ENCODE measurements around the gene DNAJB7.
"Not testable (repeated sequence)": the region's sequence is repeated elsewhere in the genome, so short reads cannot be mapped to it uniquely, and the experiment has no call there.

Gene DNAJB7

DNA sequence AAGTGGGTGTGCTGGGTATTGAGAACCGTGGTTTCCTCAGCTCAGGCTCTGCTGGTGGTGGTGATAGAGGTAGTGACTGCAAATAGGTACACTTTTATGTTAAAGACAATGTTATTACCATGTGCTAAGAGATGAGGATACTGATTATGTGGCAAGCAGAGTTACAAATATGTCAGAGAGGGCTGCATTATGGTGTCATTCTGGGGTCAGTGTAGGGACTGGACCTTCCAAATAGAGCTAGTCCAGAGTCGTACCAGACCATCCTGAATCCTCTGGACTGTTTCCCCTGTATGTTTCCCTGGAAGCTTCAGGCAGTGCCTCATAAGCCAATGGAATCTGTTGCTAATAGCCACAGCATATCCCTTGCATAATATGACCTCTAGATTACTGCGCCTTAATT lies at the start of gene DNAJB7:
Gene DNAJB7 (minus strand): TSS at position 101 of the 400 bp plus-strand sequence. CDS start 119 bp downstream, outside the sequence.
- no peak for DNase-seq (ENCODE audit: low read depth, low spot score)
- H3K27ac ChIP-seq, result no peak within 1 kb of the TSS

DNA sequence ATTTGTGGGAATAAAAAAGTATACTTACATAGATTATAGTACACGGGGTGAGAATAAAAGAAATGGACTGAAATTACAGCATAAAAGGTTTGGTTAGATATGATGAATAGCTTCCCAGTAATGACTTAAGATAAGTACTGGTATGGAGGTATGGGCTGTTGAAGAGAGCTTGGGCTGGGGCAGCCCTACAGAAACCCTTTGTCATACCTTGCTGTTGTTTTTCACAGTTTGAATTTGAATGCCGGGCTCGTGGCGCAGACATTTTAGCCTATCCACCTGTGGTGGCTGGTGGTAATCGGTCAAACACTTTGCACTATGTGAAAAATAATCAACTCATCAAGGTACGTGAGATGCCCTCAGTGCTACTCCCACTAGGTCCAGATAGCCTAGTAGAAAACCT lies 47.0 kb upstream of the DNAJB7 start:
- DNase-seq (ENCODE audit: low read depth, low spot score), result no peak
- no peak overlapping the region for H3K27ac ChIP-seq

- no peak for DNase-seq (ENCODE audit: low read depth, low spot score)
- no peak overlapping the region for H3K27ac ChIP-seq
Observed at GRCh38 chr22:40904101-40904500, 42.2 kb upstream of the DNAJB7 start.

GRCh38 chr22:40898850-40899357 lies 37.0 kb upstream of the DNAJB7 start:
- no peak overlapping the region for H3K27ac ChIP-seq

DNA sequence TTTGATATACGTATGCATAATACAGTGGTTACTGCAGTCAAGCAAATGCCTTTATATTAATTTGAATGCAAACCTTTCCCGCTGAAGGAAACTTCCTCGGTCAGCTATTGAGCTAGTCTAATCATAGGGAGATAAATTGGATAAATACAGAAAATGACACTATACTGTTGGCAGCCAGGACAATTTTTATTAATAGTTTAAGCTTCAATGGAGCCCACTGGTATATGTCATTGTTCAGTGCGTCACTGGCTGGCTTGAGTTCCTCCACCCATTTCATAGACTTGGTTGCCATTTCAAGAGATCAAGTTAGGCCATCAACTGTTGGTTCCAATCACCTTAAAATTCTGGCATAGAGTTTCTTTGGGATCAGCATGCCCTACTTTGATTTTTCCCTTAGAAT lies 32.5 kb upstream of the DNAJB7 start:
- no peak overlapping the region for H3K27ac ChIP-seq
- DNase-seq (ENCODE audit: low read depth, low spot score), result no peak

More at GRCh38 chr22:40898850-40899357, 37.0 kb upstream of the DNAJB7 start:
- DNase-seq (ENCODE audit: low read depth, low spot score), result no peak

- no peak for DNase-seq (ENCODE audit: low read depth, low spot score)
- no peak overlapping the region for H3K27ac ChIP-seq
Observed at GRCh38 chr22:40890881-40891280, 29.0 kb upstream of the DNAJB7 start.

DNA sequence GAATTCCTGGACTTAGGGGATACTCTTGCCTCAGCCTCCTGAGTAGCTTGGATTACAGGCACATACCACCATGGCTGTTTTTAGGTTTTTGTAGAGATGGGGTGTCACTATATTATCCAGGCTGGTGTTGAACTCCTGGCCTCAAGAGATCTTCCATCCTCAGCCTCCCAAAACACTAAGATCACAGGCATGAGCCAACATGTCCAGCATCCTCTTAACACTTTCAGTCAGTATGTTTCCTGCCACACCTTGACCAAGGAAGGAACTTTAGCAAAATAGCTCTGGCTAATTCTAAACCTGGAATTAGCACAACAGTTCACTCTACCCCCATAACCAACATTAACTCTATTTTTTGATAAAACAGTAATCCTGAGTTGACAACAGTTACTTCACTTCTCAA lies 27.2 kb upstream of the DNAJB7 start:
- DNase-seq (ENCODE audit: low read depth, low spot score), result no peak
- peak overlapping the region; percentile 53 for H3K27ac ChIP-seq

GRCh38 chr22:40878922-40879321 lies 17.0 kb upstream of the DNAJB7 start:
- H3K27ac ChIP-seq, result no peak overlapping the region
- DNase-seq (ENCODE audit: low read depth, low spot score), result no peak

DNA sequence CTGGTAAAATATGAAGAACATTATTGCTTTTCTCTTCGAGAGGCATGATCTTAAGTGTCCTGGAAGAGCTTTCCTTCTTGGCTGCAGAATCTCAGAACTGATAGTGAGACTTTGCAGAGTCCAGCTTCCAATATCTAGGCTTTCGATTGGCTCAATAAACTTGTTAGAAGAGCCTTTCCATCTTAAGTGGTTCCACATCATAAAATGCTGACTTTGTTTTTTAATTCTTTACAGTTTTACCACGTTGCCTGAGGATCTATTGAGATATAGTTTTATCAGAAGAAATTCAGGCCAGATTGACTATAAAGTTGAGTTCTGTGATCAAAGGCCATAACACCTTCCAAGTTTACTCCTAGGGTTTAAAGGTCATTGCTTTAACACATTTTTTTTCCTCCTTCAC lies 15.6 kb upstream of the DNAJB7 start:
- H3K27ac ChIP-seq, result no peak overlapping the region
- DNase-seq (ENCODE audit: low read depth, low spot score), result no peak

DNA sequence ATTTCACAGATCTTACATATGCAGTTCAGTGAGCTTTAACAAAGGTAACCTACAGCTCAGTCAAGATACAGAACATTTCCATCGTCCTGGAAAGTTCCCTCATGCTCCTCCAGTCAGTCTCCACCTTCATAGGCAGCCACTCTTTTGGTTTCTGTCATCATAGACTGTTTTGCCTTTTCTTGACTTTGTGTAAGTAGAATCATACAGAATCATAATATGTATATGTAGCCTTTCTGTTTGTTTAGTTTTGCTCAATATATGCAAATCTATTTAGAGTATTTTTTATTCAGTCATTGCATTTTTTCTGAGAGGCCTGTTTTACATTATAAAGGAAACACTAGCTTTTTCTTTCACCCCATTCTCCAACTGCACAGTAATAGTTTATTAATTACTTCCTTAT lies 15.0 kb upstream of the DNAJB7 start:
- H3K27ac ChIP-seq, result no peak overlapping the region
- no peak for DNase-seq (ENCODE audit: low read depth, low spot score)

DNA sequence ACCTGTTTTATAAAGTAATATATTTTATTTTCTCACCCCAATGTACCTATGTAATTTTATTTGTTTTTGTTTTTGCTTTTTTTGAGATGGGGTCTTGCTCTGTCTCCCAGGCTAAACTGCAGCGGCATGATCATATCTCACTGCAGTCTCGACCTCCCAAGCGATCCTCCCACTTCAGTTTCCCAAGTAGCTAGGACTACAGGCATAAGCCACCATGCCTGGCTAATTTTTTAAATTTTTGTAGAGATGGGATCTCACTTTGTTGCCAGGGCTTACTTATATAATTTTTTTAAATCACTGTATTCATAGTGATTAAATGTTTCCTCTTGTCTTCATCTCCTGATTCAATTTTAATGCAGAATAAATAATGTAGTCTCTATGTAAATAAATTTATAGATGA lies 13.2 kb upstream of the DNAJB7 start:
- H3K27ac ChIP-seq, result no peak overlapping the region
- DNase-seq (ENCODE audit: low read depth, low spot score), result no peak

- no peak for DNase-seq (ENCODE audit: low read depth, low spot score)
- H3K27ac ChIP-seq, result no peak overlapping the region
Observed at GRCh38 chr22:40874016-40874415, 12.1 kb upstream of the DNAJB7 start.

DNA sequence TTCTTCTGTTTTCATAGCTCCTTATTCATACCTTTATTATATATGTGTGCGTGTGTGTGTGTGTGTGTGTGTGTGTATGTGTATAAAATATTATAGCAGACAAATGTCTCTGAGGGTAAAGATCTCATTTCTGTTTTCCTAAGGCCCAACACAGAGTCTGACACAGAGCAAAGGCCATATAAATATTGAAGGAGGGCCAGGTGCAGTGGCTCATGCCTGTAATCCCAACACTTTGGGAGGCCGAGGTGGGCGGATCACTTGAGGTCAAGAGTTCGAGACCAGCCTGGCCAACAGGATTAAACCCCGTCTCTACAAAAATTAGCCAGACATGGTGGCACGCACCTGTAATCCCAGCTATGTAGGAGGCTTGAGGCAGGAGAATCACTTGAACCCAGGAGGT lies 6.5 kb upstream of the DNAJB7 start:
- H3K27ac ChIP-seq; DNase-seq (ENCODE audit: low read depth, low spot score): not testable (repeated sequence)

GRCh38 chr22:40867109-40867508 lies 5.2 kb upstream of the DNAJB7 start:
- no peak overlapping the region for H3K27ac ChIP-seq
- DNase-seq (ENCODE audit: low read depth, low spot score), result no peak

GRCh38 chr22:40862537-40862936 lies 624 bp upstream of the DNAJB7 start:
- no peak overlapping the region for H3K27ac ChIP-seq
- no peak for DNase-seq (ENCODE audit: low read depth, low spot score)

DNA sequence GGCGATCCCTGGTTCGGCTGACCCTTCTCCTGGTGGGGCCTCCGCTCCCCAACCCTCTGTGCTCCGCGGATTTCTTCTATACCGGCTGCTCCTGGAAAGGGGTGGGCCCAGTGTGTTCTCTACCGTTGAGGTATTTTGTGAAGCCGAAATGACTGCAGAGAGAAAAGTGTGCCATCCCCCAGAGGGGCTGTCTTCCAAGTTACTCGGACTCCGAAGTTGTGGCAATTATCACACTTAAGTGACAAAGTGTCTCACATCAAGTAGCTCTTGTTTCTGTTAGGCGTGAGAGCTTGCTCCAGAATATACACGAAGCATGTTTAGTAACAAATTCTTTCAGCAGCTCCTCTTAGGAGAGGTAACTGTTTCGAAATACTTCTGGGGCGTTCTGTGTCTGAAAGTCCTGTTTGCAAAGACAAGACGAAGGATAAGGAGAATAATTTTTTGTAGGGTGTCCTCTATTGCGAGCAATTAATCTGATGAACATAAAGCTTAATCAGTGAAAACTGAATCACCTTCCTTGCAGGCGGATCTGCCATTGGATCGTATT lies 4.5 kb downstream of the DNAJB7 start:
- peak overlapping the region; percentile 95 for H3K27ac ChIP-seq
- no peak for DNase-seq (ENCODE audit: low read depth, low spot score)

DNA sequence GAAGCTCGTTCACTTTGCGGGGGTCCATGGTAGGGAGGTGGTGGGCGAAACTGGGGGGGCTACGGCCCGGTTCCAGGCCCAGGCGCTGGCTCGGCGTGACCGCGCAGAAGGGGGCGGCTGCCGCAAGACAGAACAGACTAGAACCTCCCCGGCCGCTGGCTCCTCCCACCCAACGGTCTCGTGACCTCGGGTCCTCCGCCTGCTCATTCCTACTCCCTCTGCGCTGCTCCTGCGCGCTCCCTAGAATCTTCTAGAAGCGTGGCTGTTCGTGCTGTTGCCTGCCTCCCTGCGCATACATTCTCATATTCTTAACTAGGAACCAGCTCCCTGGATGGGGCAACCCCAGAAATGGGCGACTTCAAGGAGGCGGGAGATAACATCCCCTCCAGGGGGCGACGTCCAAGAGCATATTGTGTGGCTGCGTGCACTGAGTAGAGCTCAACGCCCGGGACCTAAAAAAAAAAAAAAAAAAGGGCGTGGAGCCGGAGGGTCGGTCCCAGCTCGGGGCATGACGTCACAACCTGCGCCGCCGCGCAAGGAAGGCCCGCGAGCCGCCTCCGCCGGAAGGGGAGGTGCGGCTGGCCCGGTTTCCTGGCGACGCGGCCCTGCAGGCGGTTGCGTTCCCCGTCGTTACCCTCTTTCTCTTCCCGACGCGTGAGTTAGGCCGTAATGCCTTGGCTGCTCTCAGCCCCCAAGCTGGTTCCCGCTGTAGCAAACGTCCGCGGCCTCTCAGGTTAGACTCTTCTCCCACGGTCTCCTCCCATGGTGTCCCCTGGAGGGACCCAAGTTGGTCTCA lies 5.2 kb downstream of the DNAJB7 start, which contains the start of the genes ST13 and XPNPEP3:
Gene ST13 (minus strand): TSS at position 127 of the 796 bp plus-strand sequence. CDS start 99 bp downstream, at position 28.
Gene XPNPEP3 (plus strand): TSS at position 636 of the 796 bp plus-strand sequence. CDS start 34 bp downstream, at position 670.
- peak within 1 kb of the TSS; percentile 95 for H3K27ac ChIP-seq
- DNase-seq (ENCODE audit: low read depth, low spot score), result peak; percentile 82

DNA sequence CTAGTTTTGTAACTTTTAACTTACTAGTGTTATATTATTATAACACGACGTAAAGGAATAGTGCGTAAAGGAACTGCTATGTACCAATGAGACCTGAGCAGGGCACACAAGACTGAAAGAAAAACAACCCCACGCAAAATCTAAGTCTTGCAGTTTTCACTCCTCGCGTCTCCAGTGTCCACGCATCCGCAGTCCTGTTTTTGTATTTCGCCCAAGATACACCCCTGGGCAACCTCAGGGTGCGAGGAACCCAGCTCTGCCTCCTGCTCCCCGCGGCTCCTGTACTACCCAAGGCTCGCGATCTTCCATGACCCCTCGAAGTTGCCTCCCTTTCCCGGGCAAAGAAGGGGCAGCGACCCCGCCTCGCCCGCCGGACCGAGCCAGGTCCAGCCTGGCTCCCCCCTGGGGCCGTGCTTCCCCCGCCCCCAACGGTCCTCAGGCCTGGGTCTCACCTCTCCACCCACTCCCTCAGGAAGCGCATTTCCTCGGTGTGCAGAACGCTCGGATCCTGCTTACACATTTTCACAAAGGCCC lies 5.9 kb downstream of the DNAJB7 start:
- no peak for DNase-seq (ENCODE audit: low read depth, low spot score)
- H3K27ac ChIP-seq, result peak overlapping the region; percentile 95

DNA sequence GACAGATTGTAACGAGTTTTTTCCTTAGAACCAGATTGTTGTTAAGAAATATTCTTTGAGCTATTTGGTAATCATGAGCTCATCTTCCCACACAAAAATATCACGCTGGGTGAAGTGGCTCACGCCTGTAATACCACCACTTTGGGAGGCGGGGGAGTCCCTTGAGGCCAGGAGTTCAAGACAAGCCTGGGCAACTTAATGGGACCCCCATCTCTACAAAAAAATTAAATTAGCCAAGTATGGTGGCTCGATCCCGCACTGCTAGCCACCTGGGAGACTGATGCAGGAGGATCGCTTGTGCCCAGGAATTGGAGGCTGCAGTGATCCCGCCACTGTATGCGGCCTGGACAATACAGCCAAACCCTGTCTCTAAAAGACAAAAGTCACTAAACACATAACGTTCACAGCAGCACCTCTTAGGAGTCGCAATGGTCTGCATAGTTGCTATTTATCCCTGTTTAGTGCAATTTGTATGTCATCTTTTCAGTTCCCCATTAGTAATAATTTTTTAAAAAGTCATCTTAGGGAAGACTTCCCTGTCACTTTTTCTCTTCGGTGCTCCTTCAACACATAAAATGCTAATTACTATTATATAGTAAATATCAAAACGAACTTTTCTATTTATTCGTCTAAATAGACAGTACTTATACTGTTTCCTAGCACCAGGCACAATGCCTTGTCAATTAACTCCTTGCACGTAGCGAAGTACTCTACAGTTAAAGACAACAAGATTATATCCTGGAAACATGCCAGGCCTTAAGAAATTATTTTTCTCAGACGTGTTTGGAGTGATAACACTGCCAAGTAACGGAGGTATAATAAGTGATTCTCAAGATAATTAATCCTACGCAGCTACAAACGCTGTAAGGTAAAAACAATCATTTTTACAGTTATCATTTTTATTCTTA lies 6.6 kb downstream of the DNAJB7 start:
- no peak for DNase-seq (ENCODE audit: low read depth, low spot score)
- peak overlapping the region; percentile 95 for H3K27ac ChIP-seq

GRCh38 chr22:40853961-40854360 lies 8.0 kb downstream of the DNAJB7 start:
- DNase-seq (ENCODE audit: low read depth, low spot score), result no peak
- no peak overlapping the region for H3K27ac ChIP-seq

Measured in epithelial cell of prostate (primary cell).